Heart left ventricle (tissue), 13 donors: ENCODE results near the gene ERFE.

Experiments used
- CTCF ChIP-seq, 12 donors: fragments of 200-600 bp; sonication (generic) in 4 of 12; IDR thresholded peaks; one replicate each; pipeline versions ENCODE4 v1.5.0 to v1.8.0; 2018 to 2022; ENCODE audit warnings: antibody characterized with exemption in 12 of 12, mild to moderate bottlenecking in 5 of 12
- POLR2A ChIP-seq, 2 donors: fragments of 450-650 bp; IDR thresholded peaks; one replicate each; pipeline ENCODE4 v1.6.1; 2017; ENCODE audit warnings: antibody characterized with exemption in 2 of 2, mild to moderate bottlenecking in 2 of 2, moderate library complexity in 2 of 2
- donor health status: ischemic (EF 13 %, LVEDD 7.1; RV severe dilation, severe dysfunction).
- donor health status: DM: no; HTN: yes; CAD: no.
- donor health status: DM: no; HTN: no; CAD: no.
- donor health status: ischemic (EF 25% LVEDD 6.9; RV normal size, moderate dysfunction).
- donor health status: ischemic (EF 25% LVEDD 5.7; RV mildly dilated, moderate dysfunction).
- donor health status: ischemic (EF 35%, LVEDD 5.7; RV mildly dilated, moderate dysfunction).
- donor health status: nonischemic (EF 11% LVEDD 7.7; RV severe dilation, severe dysfunction).
- donor health status: DM: yes; HTN: yes; CAD: no.
- donor health status: PGD.
- donor health status: ischemic (EF 29% LVEDD 5.4; RV normal size, mild dysfunction).
- donor health status: nonischemic (EF 23%, LVEDD 6.1; RV moderate dilation, normal function).

- TF ChIP-seq POLR2A (IDR thresholded peaks at IDR 0.05) (no peak), CTCF (IDR thresholded peaks at IDR 0.05) (no peak)
Measured at GRCh38 chr2:238162251-238162845, 3.6 kb downstream of the ERFE start.
